Measurements from ENCODE around the gene PLXNC1.

GRCh38 chr12:94263011-94263811 is 114.8 kb downstream of the PLXNC1 start:
- TF ChIP-seq CTCF (IDR thresholded peaks at IDR 0.05; ENCODE audit: low read length) (no peak), EZH2 (IDR thresholded peaks at IDR 0.05; ENCODE audit: borderline replicate concordance, low read length) (no peak)

Measured in OCI-LY1 (cell line).